H1 (cell line): ENCODE results near the gene SHMT2. TPM values are rescaled to one million over a fixed set of nuclear protein-coding genes. Genes with fewer than 3 reads are reported as not detected.

Experiments
- CTCF ChIA-PET: fragments of 300-600 bp; sonication (Branson Sonifier 250); formaldehyde crosslinking; loops from one replicate; lab custom pipeline; 2021; ENCODE audit not compliant: partially characterized antibody; lab: Charles Lee
- POLR2A ChIA-PET: fragments of 300-600 bp; sonication (Branson Sonifier 250); formaldehyde crosslinking; loops from one replicate; lab custom pipeline; 2021; ENCODE audit warnings: inconsistent platforms; ENCODE audit not compliant: partially characterized antibody; lab: Charles Lee
- DNase-seq, 2 experiments: peaks; one replicate each; pipeline versions ENCODE4 v3.0.0 to v3.0.0-alpha.2; 2010 to 2022; ENCODE audit warnings: low spot score in 2 of 2, low read depth in 1 of 2, mixed read lengths in 1 of 2
- FAIRE-seq: peaks from 2 replicates; lab custom pipeline; 2011; peaks lifted over from hg19 to GRCh38; lab: Jason Lieb, UNC
- H2AFZ ChIP-seq: 2 replicates; pipeline ENCODE4 v1.8.1; 2012; ENCODE audit warnings: low read length, inconsistent platforms
- H2AK5ac ChIP-seq: 2 replicates; pipeline ENCODE4 v1.6.1; 2013; ENCODE audit warnings: low read depth, low read length
- H2BK120ac ChIP-seq: replicated peaks from 2 replicates; pipeline ENCODE3; 2013; ENCODE audit warnings: low read depth, low read length, inconsistent platforms
- H2BK12ac ChIP-seq: 2 replicates; pipeline ENCODE4 v1.6.1; 2013; ENCODE audit warnings: low read depth, low read length
- H2BK15ac ChIP-seq: 2 replicates; pipeline ENCODE4 v1.6.1; 2013; ENCODE audit warnings: low read length
- H2BK20ac ChIP-seq: 2 replicates; pipeline ENCODE4 v1.6.1; 2013; ENCODE audit warnings: low read length
- H2BK5ac ChIP-seq: 2 replicates; pipeline ENCODE4 v1.6.1; 2013; ENCODE audit warnings: low read depth, low read length
- H3K14ac ChIP-seq: 2 replicates; pipeline ENCODE4 v1.6.1; 2013; ENCODE audit warnings: inconsistent platforms; ENCODE audit not compliant: insufficient read length
- H3K18ac ChIP-seq: 2 replicates; pipeline ENCODE4 v1.6.1; 2013; ENCODE audit warnings: low read length; ENCODE audit errors: extremely low read depth
- H3K23ac ChIP-seq: 2 replicates; pipeline ENCODE4 v1.6.1; 2013; ENCODE audit warnings: inconsistent platforms; ENCODE audit not compliant: insufficient read length
- H3K23me2 ChIP-seq: 2 replicates; pipeline ENCODE4 v1.6.1; 2013; ENCODE audit warnings: low read depth, low read length
- H3K27ac ChIP-seq: 2 replicates; pipeline ENCODE4 v1.6.1; 2011; ENCODE audit warnings: low read depth, low read length, inconsistent platforms
- H3K27me3 ChIP-seq, 4 experiments: replicated peaks in 1 of 4; 1 replicate in 1 of 4; 2 replicates in 3 of 4; pipeline versions ENCODE4 v1.6.1 to v1.8.1; 2011 to 2013; ENCODE audit warnings: low read length in 3 of 4, mild to moderate bottlenecking in 3 of 4, inconsistent platforms in 2 of 4, mixed read lengths in 2 of 4, moderate library complexity in 1 of 4; ENCODE audit not compliant: control insufficient read depth in 3 of 4, insufficient read depth in 3 of 4; ENCODE audit errors: extremely low read depth in 1 of 4
- H3K36me3 ChIP-seq, 4 experiments: 2 replicates each; pipeline versions ENCODE4 v1.6.1 to v1.8.1; 2011 to 2013; ENCODE audit warnings: mild to moderate bottlenecking in 4 of 4, low read length in 3 of 4, moderate library complexity in 2 of 4, control low read depth in 1 of 4, inconsistent platforms in 1 of 4; ENCODE audit not compliant: insufficient read depth in 4 of 4, control insufficient read depth in 2 of 4
- H3K4ac ChIP-seq: replicated peaks from 2 replicates; pipeline ENCODE3; 2013; ENCODE audit warnings: low read length, low read depth, mixed read lengths, inconsistent platforms; ENCODE audit not compliant: insufficient read length
- H3K4me1 ChIP-seq, 4 experiments: replicated peaks in 1 of 4; 1 replicate in 1 of 4; 2 replicates in 3 of 4; pipeline versions ENCODE4 v1.6.1 to v1.8.1; 2011 to 2013; ENCODE audit warnings: low read length in 3 of 4, inconsistent platforms in 2 of 4, mixed read lengths in 1 of 4; ENCODE audit not compliant: insufficient read depth in 4 of 4, control insufficient read depth in 3 of 4
- H3K4me2 ChIP-seq, 2 experiments: 2 replicates each; pipeline versions ENCODE4 v1.6.1 to v1.8.1; 2011 to 2013; ENCODE audit warnings: low read depth in 2 of 2, low read length in 2 of 2, control low read depth in 1 of 2, inconsistent platforms in 1 of 2, mild to moderate bottlenecking in 1 of 2; ENCODE audit not compliant: insufficient read depth in 1 of 2
- H3K4me3 ChIP-seq, 4 experiments: fragments of 200-600, 300-600 bp in 1 of 4; sonication (generic), shearing (Covaris generic), sonication (Bioruptor Twin) in 1 of 4; 2 replicates each; pipeline versions ENCODE4 v1.5.1 to v1.8.1; 2011 to 2016; ENCODE audit warnings: low read length in 4 of 4, low read depth in 3 of 4, control low read depth in 2 of 4, inconsistent platforms in 2 of 4, mild to moderate bottlenecking in 2 of 4, mixed read lengths in 1 of 4, moderate library complexity in 1 of 4; ENCODE audit not compliant: insufficient read depth in 2 of 4; ENCODE audit errors: extremely low read depth in 1 of 4
- H3K56ac ChIP-seq: replicated peaks from 2 replicates; pipeline ENCODE3; 2013; ENCODE audit warnings: low read depth, mild to moderate bottlenecking, mixed read lengths, low read length, inconsistent platforms; ENCODE audit not compliant: insufficient read length
- H3K79me1 ChIP-seq: 2 replicates; pipeline ENCODE4 v1.6.1; 2013; ENCODE audit warnings: low read depth, low read length, control low read depth
- H3K79me2 ChIP-seq, 2 experiments: 2 replicates each; pipeline versions ENCODE4 v1.6.1 to v1.8.1; 2012 to 2013; ENCODE audit warnings: low read length in 2 of 2, mild to moderate bottlenecking in 2 of 2, inconsistent platforms in 1 of 2; ENCODE audit not compliant: insufficient read depth in 2 of 2, control insufficient read depth in 1 of 2
- H3K9ac ChIP-seq, 4 experiments: replicated peaks in 1 of 4; 1 replicate in 1 of 4; 2 replicates in 3 of 4; pipeline versions ENCODE4 v1.6.1 to v1.8.1; 2011 to 2013; ENCODE audit warnings: low read depth in 3 of 4, low read length in 3 of 4, control low read depth in 2 of 4, mild to moderate bottlenecking in 2 of 4, moderate library complexity in 2 of 4, inconsistent platforms in 1 of 4; ENCODE audit errors: extremely low read depth in 1 of 4
- H3K9me3 ChIP-seq, 2 experiments: 2 replicates each; pipeline versions ENCODE4 v1.6.1 to v1.8.1; 2012 to 2013; ENCODE audit warnings: mild to moderate bottlenecking in 2 of 2, moderate library complexity in 2 of 2, control low read depth in 1 of 2, inconsistent platforms in 1 of 2, low read depth in 1 of 2, low read length in 1 of 2, mixed read lengths in 1 of 2; ENCODE audit not compliant: insufficient read depth in 2 of 2
- H4K20me1 ChIP-seq, 2 experiments: replicated peaks in 1 of 2; 2 replicates each; pipeline versions ENCODE3 to v1.8.1; 2011 to 2013; ENCODE audit warnings: inconsistent platforms in 2 of 2, low read length in 2 of 2, mild to moderate bottlenecking in 1 of 2; ENCODE audit not compliant: insufficient read depth in 2 of 2, control insufficient read depth in 1 of 2
- H4K5ac ChIP-seq: 2 replicates; pipeline ENCODE4 v1.6.1; 2013; ENCODE audit warnings: low read length, low read depth, mixed read lengths, inconsistent platforms; ENCODE audit not compliant: insufficient read length
- H4K8ac ChIP-seq: 2 replicates; pipeline ENCODE4 v1.8.0; 2013; ENCODE audit warnings: mild to moderate bottlenecking, moderate library complexity, low read length, inconsistent platforms; ENCODE audit not compliant: insufficient read depth; ENCODE audit errors: extremely low read depth
- H4K91ac ChIP-seq: replicated peaks from 2 replicates; pipeline ENCODE3; 2013; ENCODE audit warnings: low read length, mixed read lengths, inconsistent platforms; ENCODE audit not compliant: insufficient read length
- CBX8 ChIP-seq: fragments of 300-800, 300-1000 bp; sonication (generic); IDR thresholded peaks from 2 replicates; pipeline ENCODE4 v1.7.1; 2016; ENCODE audit warnings: low read depth, low read length, borderline replicate concordance
- EZH2 ChIP-seq: fragments of 200-600 bp; sonication (generic); IDR thresholded peaks from 2 replicates; pipeline ENCODE4 v1.7.1; 2012; ENCODE audit warnings: low read depth, mild to moderate bottlenecking, moderate library complexity, low read length, inconsistent platforms; ENCODE audit not compliant: severe bottlenecking
- GTF2F1 ChIP-seq: IDR thresholded peaks from 2 replicates; pipeline ENCODE4 v1.6.1; 2012; ENCODE audit warnings: low read depth, low read length, improper control_type of control experiment, borderline replicate concordance
- HDAC2 ChIP-seq, 2 experiments: fragments of 300-600 bp in 1 of 2; sonication (generic) in 1 of 2; IDR thresholded peaks; 2 replicates each; pipeline ENCODE4 v1.6.1; 2011 to 2012; ENCODE audit warnings: low read depth in 2 of 2, low read length in 2 of 2, mild to moderate bottlenecking in 2 of 2, moderate library complexity in 2 of 2, borderline replicate concordance in 1 of 2, inconsistent platforms in 1 of 2
- KDM1A ChIP-seq: fragments of 200-600, 300-600 bp; sonication (generic); IDR thresholded peaks from 2 replicates; pipeline ENCODE4 v1.7.1; 2016; ENCODE audit warnings: mild to moderate bottlenecking, low read length, borderline replicate concordance
- KDM4A ChIP-seq: IDR thresholded peaks from one replicate; pipeline ENCODE4 v1.7.1; 2012; ENCODE audit warnings: low read depth, mild to moderate bottlenecking, moderate library complexity, low read length, inconsistent platforms; ENCODE audit not compliant: severe bottlenecking
- PHF8 ChIP-seq: fragments of 200-600 bp; sonication (generic); conservative IDR thresholded peaks from 2 replicates; pipeline ENCODE4 v1.7.1; 2012; ENCODE audit warnings: low read depth, mild to moderate bottlenecking, inconsistent platforms, low read length, moderate library complexity
- RAD21 ChIP-seq, 2 experiments: IDR thresholded peaks in 1 of 2; conservative IDR thresholded peaks in 1 of 2; 2 replicates each; pipeline ENCODE4 v1.6.1; 2011; ENCODE audit warnings: low read depth in 2 of 2, low read length in 2 of 2, improper control_type of control experiment in 1 of 2, inconsistent platforms in 1 of 2, mild to moderate bottlenecking in 1 of 2, moderate library complexity in 1 of 2
- RBBP5 ChIP-seq: IDR thresholded peaks from 2 replicates; pipeline ENCODE4 v1.7.1; 2012; ENCODE audit warnings: low read depth, mild to moderate bottlenecking, inconsistent platforms, low read length, moderate library complexity, borderline replicate concordance
- SIRT6 ChIP-seq: IDR thresholded peaks from one replicate; pipeline ENCODE4 v1.7.1; 2012; ENCODE audit warnings: low read length, inconsistent platforms
- SP1 ChIP-seq: IDR thresholded peaks from 2 replicates; pipeline ENCODE4 v1.6.1; 2011; ENCODE audit warnings: low read depth, low read length
- SP2 ChIP-seq: IDR thresholded peaks from 2 replicates; pipeline ENCODE4 v1.6.1; 2012; ENCODE audit warnings: mild to moderate bottlenecking, low read length, inconsistent platforms
- TCF12 ChIP-seq: IDR thresholded peaks from 2 replicates; pipeline ENCODE4 v1.6.1; 2011; ENCODE audit warnings: low read depth, mild to moderate bottlenecking, low read length
- WGBS, 2 experiments: shearing (Covaris generic) in 1 of 2; methylation state at CpG; one replicate each; pipeline versions ENCODE4 v1.1.6 to v1.1.7; 2013 to 2015; ENCODE audit warnings: low lambda C conversion rate in 2 of 2, mixed read lengths in 2 of 2, inconsistent platforms in 1 of 2, low coverage in 1 of 2, missing lambda C conversion rate in 1 of 2; ENCODE audit not compliant: insufficient replicate concordance in 2 of 2, insufficient coverage in 1 of 2, insufficient read length in 1 of 2; ENCODE audit errors: extremely low coverage in 1 of 2, missing lambda C conversion rate in 1 of 2; 5-methylcytosine and 5-hydroxymethylcytosine counted together
- polyA plus RNA-seq, 7 experiments: library from polyadenylated mRNA; depleted of rRNA in 3 of 7; stranded (reverse) in 5 of 7; unstranded in 2 of 7; fragments of >200 nt in 5 of 7; fragments of 200-250 nt in 2 of 7; gene quantifications; 1 replicate in 5 of 7; 2 replicates in 1 of 7; 4 replicates in 1 of 7; pipeline versions ENCODE4 v1.2.1 to v1.2.3, GENCODE V29; 2011 to 2013; ENCODE audit warnings: missing spikeins in 2 of 7, mixed read lengths in 2 of 7
- total RNA-seq: library from RNA; stranded (reverse); fragmentation: NEBNext Ultra II Directional; extraction: Animal tissue kit (Norgen Biotek cat#: 25700); gene quantifications from 2 replicates; pipeline ENCODE4 v1.2.1, GENCODE V29; 2021

SHMT2 gene
- total and polyA plus RNA-seq, 2 of the 8 experiments (the other 6 are each of a cell fraction or from before 2014, with no cell fraction given), result 274 to 520 TPM

- no peak for DNase-seq
- POLR2A ChIA-PET, result interaction anchor here (1.4 to 11.0 kb wide), 6 partner anchors 11 to 45 kb away, joined by 3 to 91 read pairs (median 14); partner anchors contain the start of gene SHMT2
- TF ChIP-seq RAD21 (IDR thresholded peaks at IDR 0.05 in 1 of 2, conservative IDR thresholded peaks at IDR 0.05 in 1 of 2; ENCODE audit: low read depth in 2 of 2, low read length in 2 of 2) (no peak), RBBP5 (no peak), HDAC2 (IDR thresholded peaks at IDR 0.05; ENCODE audit: borderline replicate concordance in 1 of 2, low read depth in 2 of 2, low read length in 2 of 2) (no peak), KDM1A (no peak), SP1 (no peak), SP2 (no peak), SIRT6 (no peak), PHF8 (no peak), GTF2F1 (no peak), EZH2 (no peak), CBX8 (no peak), TCF12 (no peak), KDM4A (no peak)
Measured at GRCh38 chr12:57185403-57185802, 44.1 kb upstream of the SHMT2 start.

More at GRCh38 chr12:57185403-57185802, 44.1 kb upstream of the SHMT2 start:
- Histone ChIP-seq H3K4me2 (no peak overlapping the region), H3K23ac (no peak overlapping the region), H3K56ac (no peak overlapping the region), H3K14ac (no peak overlapping the region), H4K20me1 (peaks cover 9 to 16% of the 10 kb centered on the region in 2 experiments), H3K18ac (no peak overlapping the region), H3K9ac (no peak overlapping the region), H4K8ac (no peak overlapping the region), H2BK120ac (no peak overlapping the region), H2AFZ (no peak overlapping the region), H3K23me2 (no peaks in the 10 kb centered on the region), H2BK5ac (no peak overlapping the region), H3K79me1 (no peaks in the 10 kb centered on the region), H2BK20ac (no peak overlapping the region), H2BK12ac (no peak overlapping the region), H2AK5ac (no peak overlapping the region), H3K27me3 (no peaks in the 10 kb centered on the region), H4K5ac (no peak overlapping the region), H3K79me2 (no peaks in the 10 kb centered on the region), H3K27ac (no peak overlapping the region), H3K4me1 (no peaks in the 10 kb centered on the region; a peak in 1 of 7 replicates), H4K91ac (no peak overlapping the region), H2BK15ac (no peak overlapping the region), H3K4me3 (no peak overlapping the region), H3K36me3 (peaks cover 38 to 74% (median 72%) of the 10 kb centered on the region in 4 experiments), H3K4ac (no peak overlapping the region), H3K9me3 (no peaks in the 10 kb centered on the region)
- 95% methylated on average over 24 of the region's 25 CpGs; no CpG with 5 or more reads in 1 of the 2 experiments for WGBS, 2 experiments
- FAIRE-seq, result no peak
- CTCF ChIA-PET, result interaction anchor here (0.9 to 21.9 kb wide), 12 partner anchors 3 to 897 kb away, joined by 3 to 389 read pairs (median 4); partner anchors contain the start of gene LRP1-AS
